DOHH2 (cell line): ENCODE results near the gene IFT122.
"Not testable (repeated sequence)": the region's sequence is repeated elsewhere in the genome, so short reads cannot be mapped to it uniquely, and the experiment has no call there.

Experiments
- H3F3A ChIP-seq: fragments of 200-600 bp; sonication (generic), shearing (Covaris generic); 2 replicates; pipeline ENCODE4 v1.6.0; 2016; ENCODE audit warnings: antibody characterized with exemption, mild to moderate bottlenecking; ENCODE audit not compliant: control insufficient read depth, insufficient read depth
- H3K27ac ChIP-seq: fragments of 200-600 bp; sonication (generic); 2 replicates; pipeline ENCODE4 v1.5.1; 2014; ENCODE audit warnings: low read depth, mild to moderate bottlenecking, low read length, moderate library complexity
- H3K27me3 ChIP-seq: fragments of 200-600 bp; sonication (generic); 2 replicates; pipeline ENCODE4 v1.6.1; 2014; ENCODE audit warnings: mild to moderate bottlenecking, low read length, mixed read lengths; ENCODE audit not compliant: control insufficient read depth
- H3K36me3 ChIP-seq: fragments of 200-600 bp; sonication (generic); 2 replicates; pipeline ENCODE4 v1.6.1; 2014; ENCODE audit warnings: mild to moderate bottlenecking, low read length, moderate library complexity, mixed read lengths; ENCODE audit not compliant: control insufficient read depth
- H3K4me1 ChIP-seq: fragments of 200-600 bp; sonication (generic); 2 replicates; pipeline ENCODE4 v1.6.1; 2014; ENCODE audit warnings: mild to moderate bottlenecking, low read length, mixed read lengths; ENCODE audit not compliant: control insufficient read depth
- H3K4me2 ChIP-seq: fragments of 200-600 bp; sonication (generic); 2 replicates; pipeline ENCODE4 v1.6.0; 2014; ENCODE audit warnings: mild to moderate bottlenecking, low read length, moderate library complexity
- H3K4me3 ChIP-seq: fragments of 200-600 bp; sonication (generic); 2 replicates; pipeline ENCODE4 v1.5.1; 2014; ENCODE audit warnings: mild to moderate bottlenecking, low read length, mixed read lengths
- H3K79me2 ChIP-seq: fragments of 200-600 bp; sonication (generic); 2 replicates; pipeline ENCODE4 v1.6.1; 2014; ENCODE audit warnings: mild to moderate bottlenecking, low read length, mixed read lengths; ENCODE audit not compliant: control insufficient read depth
- H3K9me2 ChIP-seq: fragments of 200-600 bp; sonication (generic); replicated peaks from 2 replicates; pipeline ENCODE4 v1.6.1; 2014; ENCODE audit warnings: mild to moderate bottlenecking, low read length, mixed read lengths; ENCODE audit not compliant: control insufficient read depth
- H3K9me3 ChIP-seq: fragments of 200-600 bp; sonication (generic); 2 replicates; pipeline ENCODE4 v1.6.1; 2014; ENCODE audit warnings: antibody characterized with exemption, low read length, mixed read lengths; ENCODE audit not compliant: control insufficient read depth, insufficient read depth
- H4K20me1 ChIP-seq: fragments of 200-600 bp; sonication (generic); 2 replicates; pipeline ENCODE4 v1.6.0; 2014; ENCODE audit warnings: low read depth, mild to moderate bottlenecking, antibody characterized with exemption, low read length, moderate library complexity; ENCODE audit not compliant: control insufficient read depth, insufficient read depth
- CTCF ChIP-seq: fragments of 200-600 bp; sonication (generic); IDR thresholded peaks from one replicate; pipeline ENCODE4 v1.5.1; 2014; ENCODE audit warnings: antibody characterized with exemption, mild to moderate bottlenecking, low read depth, low read length; ENCODE audit not compliant: poor library complexity, severe bottlenecking
- EZH2phosphoT487 ChIP-seq: fragments of 200-600 bp; sonication (generic); IDR thresholded peaks from 2 replicates; pipeline ENCODE4 v1.6.1; 2017; ENCODE audit warnings: borderline replicate concordance, mild to moderate bottlenecking, antibody characterized with exemption, low read length, moderate library complexity, mixed read lengths

The IFT122 gene

DNA sequence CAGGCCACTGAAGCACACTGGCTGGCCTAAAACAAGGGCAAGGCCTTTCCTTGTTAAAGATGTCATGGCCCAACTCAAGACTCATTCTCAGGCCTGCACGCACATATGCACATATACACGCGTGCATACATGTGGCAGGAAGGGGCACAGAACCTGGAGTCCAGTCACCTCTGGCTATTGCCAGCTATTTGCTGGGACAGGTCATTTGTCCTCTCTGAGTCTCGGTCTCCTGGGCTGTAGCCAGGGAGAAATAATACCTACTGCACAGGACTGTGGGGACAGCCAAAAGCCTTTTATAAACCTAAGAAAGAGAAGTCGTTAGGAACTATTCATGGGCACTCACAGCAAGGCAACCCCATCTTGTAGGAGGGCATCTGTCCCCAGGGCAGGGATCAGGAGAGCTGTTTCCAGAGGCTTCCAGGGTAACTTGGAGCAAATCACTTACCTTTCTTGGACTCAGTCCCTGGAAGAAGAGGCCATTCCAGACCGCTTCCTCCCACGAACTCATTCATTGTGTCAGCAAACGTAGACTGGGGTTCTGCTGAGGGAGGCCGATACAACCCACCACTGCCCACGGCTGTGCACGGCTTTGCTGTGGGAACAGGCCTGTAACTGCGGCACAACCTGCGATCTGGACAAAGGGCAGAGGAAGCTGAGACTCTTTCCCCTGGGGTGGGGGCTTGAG, 47.3 kb downstream of the IFT122 start:
- H3K27me3 ChIP-seq = no peaks in the 10 kb centered on the region
- H3K36me3 ChIP-seq = peaks cover 2% of the 10 kb centered on the region; the same call in 1 of the 2 replicates
- TF ChIP-seq EZH2phosphoT487 = no peak
- no peak for TF ChIP-seq CTCF
- H3F3A ChIP-seq = no peaks in the 10 kb centered on the region
- H4K20me1 ChIP-seq = no peaks in the 10 kb centered on the region
- no peaks in the 10 kb centered on the region for H3K79me2 ChIP-seq
- H3K4me3 ChIP-seq = no peak overlapping the region
- no peak overlapping the region for H3K27ac ChIP-seq
- no peaks in the 10 kb centered on the region for H3K9me2 ChIP-seq
- no peaks in the 10 kb centered on the region for H3K4me1 ChIP-seq
- H3K9me3 ChIP-seq = no peaks in the 10 kb centered on the region
- no peak overlapping the region for H3K4me2 ChIP-seq

GRCh38 chr3:129487868-129488335, 47.9 kb downstream of the IFT122 start:
- H3K27ac ChIP-seq, H3K79me2 ChIP-seq, H3K4me2 ChIP-seq, H4K20me1 ChIP-seq, H3K9me2 ChIP-seq, H3K27me3 ChIP-seq, H3K4me3 ChIP-seq, H3F3A ChIP-seq, H3K9me3 ChIP-seq, H3K4me1 ChIP-seq, H3K36me3 ChIP-seq: not testable (repeated sequence)

DNA sequence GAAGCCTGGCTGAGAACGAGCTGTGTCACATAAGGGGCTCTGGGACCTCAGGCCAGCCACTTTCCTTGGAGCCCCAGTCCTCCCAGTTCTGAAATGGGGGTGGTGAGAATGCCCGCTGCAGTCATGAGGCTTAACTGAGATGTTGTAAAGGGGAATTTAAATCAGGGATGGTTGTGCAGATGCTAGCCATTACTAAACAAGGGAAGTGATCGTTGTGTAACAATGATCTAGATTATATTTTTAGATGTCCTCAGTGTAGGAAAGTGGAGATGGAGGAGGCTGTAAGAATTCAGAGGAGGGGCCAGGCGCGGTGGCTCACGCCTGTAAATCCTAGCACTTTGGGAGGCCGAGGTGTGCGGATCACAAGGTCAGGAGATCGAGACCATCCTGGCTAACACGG, 49.2 kb downstream of the IFT122 start:
- H3K36me3 ChIP-seq, H3K9me3 ChIP-seq, H3K9me2 ChIP-seq, H4K20me1 ChIP-seq, H3K4me2 ChIP-seq, H3K4me3 ChIP-seq, H3F3A ChIP-seq, H3K79me2 ChIP-seq, H3K27ac ChIP-seq, H3K27me3 ChIP-seq, H3K4me1 ChIP-seq: not testable (repeated sequence)

DNA sequence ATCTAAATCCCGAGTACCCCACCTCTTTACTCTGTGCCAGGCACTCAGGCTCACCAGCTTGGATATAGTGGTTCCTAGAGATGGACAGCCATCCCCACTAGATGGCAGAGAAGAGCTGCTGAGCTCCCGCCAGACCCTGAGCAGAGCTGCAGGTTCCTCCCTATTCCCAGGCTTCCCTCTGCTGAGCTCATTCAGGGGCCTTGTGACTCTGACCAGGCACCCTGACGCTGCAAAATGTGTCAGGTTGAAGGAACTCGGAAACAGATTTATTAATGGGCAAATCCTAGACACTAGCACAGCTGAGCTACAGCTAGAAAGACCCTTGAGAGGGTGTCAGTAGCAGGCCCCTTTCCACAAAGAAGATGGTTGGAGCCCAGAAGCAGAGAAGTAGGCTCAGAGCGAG, 50.2 kb downstream of the IFT122 start:
- TF ChIP-seq EZH2phosphoT487 = no peak
- TF ChIP-seq CTCF = peak; percentile 86
- Histone ChIP-seq H3K4me2 (no peak overlapping the region), H3K27ac (no peak overlapping the region), H3K36me3 (peaks cover 5% of the 10 kb centered on the region; the same call in 1 of the 2 replicates), H3K79me2 (no peaks in the 10 kb centered on the region), H3K4me1 (no peaks in the 10 kb centered on the region), H4K20me1 (no peaks in the 10 kb centered on the region), H3K27me3 (no peaks in the 10 kb centered on the region), H3F3A (no peaks in the 10 kb centered on the region), H3K9me3 (no peaks in the 10 kb centered on the region), H3K4me3 (no peak overlapping the region), H3K9me2 (no peaks in the 10 kb centered on the region)

GRCh38 chr3:129491077-129491476, 51.1 kb downstream of the IFT122 start:
- H3K9me3 ChIP-seq, H3K27me3 ChIP-seq, H3K4me1 ChIP-seq, H3K9me2 ChIP-seq, H3F3A ChIP-seq, H3K4me3 ChIP-seq, H4K20me1 ChIP-seq, H3K27ac ChIP-seq, H3K4me2 ChIP-seq, H3K79me2 ChIP-seq, H3K36me3 ChIP-seq: not testable (repeated sequence)
